Tibial nerve (tissue), 4 donors: ENCODE measurements around the gene NFXL1. TPM values are rescaled to one million over a fixed set of nuclear protein-coding genes. Genes with fewer than 3 reads are reported as not detected.

Experiments used
- DNase-seq, 2 donors: peaks; one replicate each; pipeline ENCODE4 v3.0.0-alpha.2; 2019; ENCODE audit warnings: low spot score in 2 of 2
- H3K27ac ChIP-seq, 4 donors: fragments of 200-600 bp; sonication (generic) in 3 of 4; one replicate each; pipeline ENCODE4 v1.5.1; 2017 to 2019; ENCODE audit warnings: mild to moderate bottlenecking in 1 of 4
- H3K27me3 ChIP-seq, 2 donors: fragments of 200-600 bp; sonication (generic) in 1 of 2; one replicate each; pipeline versions ENCODE4 v1.5.1 to v1.6.0; 2017 to 2019
- H3K36me3 ChIP-seq, 3 donors: fragments of 200-600 bp; sonication (generic); one replicate each; pipeline ENCODE4 v1.5.1; 2018 to 2019
- H3K4me1 ChIP-seq, 4 donors: fragments of 200-600 bp; sonication (generic) in 3 of 4; one replicate each; pipeline ENCODE4 v1.5.1; 2017 to 2019
- H3K4me3 ChIP-seq, 4 donors: fragments of 200-600 bp; sonication (generic) in 3 of 4; one replicate each; pipeline ENCODE4 v1.5.1; 2017 to 2019; ENCODE audit warnings: mild to moderate bottlenecking in 1 of 4, moderate library complexity in 1 of 4
- H3K9me3 ChIP-seq, 4 donors: fragments of 200-600 bp; sonication (generic) in 3 of 4; one replicate each; pipeline ENCODE4 v1.5.1; 2017 to 2019
- CTCF ChIP-seq, 5 experiments: fragments of 200-600 bp in 3 of 5; fragments of 450-650 bp in 2 of 5; sonication (generic) in 3 of 5; IDR thresholded peaks; one replicate each; pipeline ENCODE4 v1.5.1; 2016 to 2019; ENCODE audit warnings: antibody characterized with exemption in 5 of 5, mild to moderate bottlenecking in 3 of 5, moderate library complexity in 2 of 5
- EP300 ChIP-seq, 2 donors: sonication (generic); formaldehyde crosslinking; IDR thresholded peaks; one replicate each; pipeline ENCODE4 v1.6.1; 2017; ENCODE audit warnings: antibody characterized with exemption in 2 of 2, mild to moderate bottlenecking in 1 of 2
- POLR2A ChIP-seq, 2 donors: fragments of 450-650 bp; IDR thresholded peaks; one replicate each; pipeline ENCODE4 v1.6.1; 2017; ENCODE audit warnings: antibody characterized with exemption in 2 of 2, mild to moderate bottlenecking in 2 of 2, moderate library complexity in 2 of 2
- WGBS, 2 donors: methylation state at CpG; one replicate each; pipeline ENCODE4 v1.1.5; 2018; 5-methylcytosine and 5-hydroxymethylcytosine counted together
- total RNA-seq, 4 donors: library from RNA; depleted of rRNA; stranded (reverse); fragments of >200 nt; gene quantifications; one replicate each; pipeline ENCODE4 v1.1.0, GENCODE V29; 2016

NFXL1 gene
- total RNA-seq, 4 donors from 2014 or later: 12.2 to 18.0 (median 15.6) TPM

GRCh38 chr4:47882228-47882627 is 32.2 kb downstream of the NFXL1 start:
- Histone ChIP-seq H3K36me3 (peaks cover 5 to 72% (median 16%) of the 10 kb centered on the region in 3 donors), H3K9me3 (no peaks in the 10 kb centered on the region), H3K4me1 (no peaks in the 10 kb centered on the region), H3K27me3 (no peaks in the 10 kb centered on the region), H3K4me3 (no peak overlapping the region), H3K27ac (no peak overlapping the region)
- DNase-seq: no peak
- no peak for TF ChIP-seq POLR2A (IDR thresholded peaks at IDR 0.05)
- TF ChIP-seq EP300 (IDR thresholded peaks at IDR 0.05): no peak
- 63 to 70% methylated on average over 3 of the region's 3 CpGs for WGBS, 2 donors

GRCh38 chr4:47879458-47879857 is 34.9 kb downstream of the NFXL1 start:
- no peak for DNase-seq
- Histone ChIP-seq H3K27me3 (no peaks in the 10 kb centered on the region), H3K36me3 (peaks cover 3 to 75% (median 22%) of the 10 kb centered on the region in 3 donors), H3K9me3 (no peaks in the 10 kb centered on the region), H3K4me3 (no peak overlapping the region), H3K4me1 (no peaks in the 10 kb centered on the region), H3K27ac (no peak overlapping the region)
- no peak for TF ChIP-seq EP300 (IDR thresholded peaks at IDR 0.05)
- TF ChIP-seq CTCF (IDR thresholded peaks at IDR 0.05): no peak
- TF ChIP-seq POLR2A (IDR thresholded peaks at IDR 0.05): no peak

- no peaks in the 10 kb centered on the region for H3K4me1 ChIP-seq
- H3K36me3 ChIP-seq: peaks cover 0 to 76% (median 18%) of the 10 kb centered on the region in 3 donors
- no peaks in the 10 kb centered on the region for H3K27me3 ChIP-seq
- WGBS, 2 donors: 91 to 92% methylated on average over 3 of the region's 3 CpGs
- no peak for DNase-seq
- H3K27ac ChIP-seq: no peak overlapping the region
- no peak for TF ChIP-seq POLR2A (IDR thresholded peaks at IDR 0.05)
- no peak for TF ChIP-seq CTCF (IDR thresholded peaks at IDR 0.05)
- TF ChIP-seq EP300 (IDR thresholded peaks at IDR 0.05): no peak
- H3K4me3 ChIP-seq: no peak overlapping the region
- peaks cover 0 to 16% (median 4%) of the 10 kb centered on the region in 4 donors for H3K9me3 ChIP-seq
Measured at GRCh38 chr4:47876784-47877546, 37.4 kb downstream of the NFXL1 start.

- Histone ChIP-seq H3K27ac (no peak overlapping the region), H3K4me3 (no peak overlapping the region), H3K9me3 (peaks cover 0 to 16% (median 4%) of the 10 kb centered on the region in 4 donors), H3K36me3 (peaks cover 0 to 76% (median 18%) of the 10 kb centered on the region in 3 donors), H3K4me1 (no peaks in the 10 kb centered on the region), H3K27me3 (no peaks in the 10 kb centered on the region)
- no peak for TF ChIP-seq EP300 (IDR thresholded peaks at IDR 0.05)
- no peak for TF ChIP-seq CTCF (IDR thresholded peaks at IDR 0.05)
- TF ChIP-seq POLR2A (IDR thresholded peaks at IDR 0.05): no peak
- no peak for DNase-seq
Measured at GRCh38 chr4:47876310-47876709, 38.1 kb downstream of the NFXL1 start.

GRCh38 chr4:47873877-47874541 is 40.4 kb downstream of the NFXL1 start:
- no peak for TF ChIP-seq CTCF (IDR thresholded peaks at IDR 0.05)
- TF ChIP-seq POLR2A (IDR thresholded peaks at IDR 0.05): no peak
- no peak for TF ChIP-seq EP300 (IDR thresholded peaks at IDR 0.05)
- Histone ChIP-seq H3K27ac (no peak overlapping the region), H3K27me3 (no peaks in the 10 kb centered on the region), H3K36me3 (peaks cover 0 to 88% (median 18%) of the 10 kb centered on the region in 3 donors), H3K9me3 (peaks cover 0 to 16% (median 4%) of the 10 kb centered on the region in 4 donors), H3K4me1 (no peaks in the 10 kb centered on the region), H3K4me3 (no peak overlapping the region)
- DNase-seq: no peak
- WGBS, 2 donors: 96 to 98% methylated on average over 3 of the region's 3 CpGs
